NCI-H1105 (cell line): ENCODE measurements around the gene C1orf226.

Source experiments
- DNase-seq: peaks from one replicate; lab custom pipeline; 2025; lab: John Stamatoyannopoulos, UW

C1orf226 gene

GRCh38 chr1:162384601-162385279 lies 3.2 kb downstream of the C1orf226 start:
- DNase-seq = no peak

- DNase-seq = no peak
Observed at GRCh38 chr1:162385280-162385623, 3.7 kb downstream of the C1orf226 start.

GRCh38 chr1:162385702-162386101 lies 4.2 kb downstream of the C1orf226 start:
- no peak for DNase-seq

GRCh38 chr1:162386292-162387225 lies 5.0 kb downstream of the C1orf226 start:
- DNase-seq = no peak

GRCh38 chr1:162387226-162388082 lies 5.9 kb downstream of the C1orf226 start:
- no peak for DNase-seq

- DNase-seq = no peak
Observed at GRCh38 chr1:162388083-162388594, 6.6 kb downstream of the C1orf226 start.

GRCh38 chr1:162388615-162389014 lies 7.1 kb downstream of the C1orf226 start:
- DNase-seq = no peak

GRCh38 chr1:162389021-162389818 lies 7.7 kb downstream of the C1orf226 start:
- DNase-seq = no peak

- DNase-seq = no peak
Observed at GRCh38 chr1:162389971-162390370, 8.4 kb downstream of the C1orf226 start.

- no peak for DNase-seq
Observed at GRCh38 chr1:162390396-162391185, 9.1 kb downstream of the C1orf226 start.

GRCh38 chr1:162391790-162392563 lies 10.4 kb downstream of the C1orf226 start:
- DNase-seq = no peak

- DNase-seq = no peak
Observed at GRCh38 chr1:162396201-162396906, 14.8 kb downstream of the C1orf226 start.

GRCh38 chr1:162397039-162397448 lies 15.5 kb downstream of the C1orf226 start:
- no peak for DNase-seq

- no peak for DNase-seq
Observed at GRCh38 chr1:162397943-162398560, 16.5 kb downstream of the C1orf226 start.

GRCh38 chr1:162398999-162399580 lies 17.6 kb downstream of the C1orf226 start:
- no peak for DNase-seq

- DNase-seq = no peak
Observed at GRCh38 chr1:162400790-162401355, 19.3 kb downstream of the C1orf226 start.

- no peak for DNase-seq
Observed at GRCh38 chr1:162404550-162405160, 23.1 kb downstream of the C1orf226 start.
